Stimulated activated CD4-positive, alpha-beta T cell treated with anti-CD3 and anti-CD28 coated beads, Interleukin-2, amount 100 ng/mL, for 48 hours (primary cell): ENCODE results near the gene FYN.
"Not testable (repeated sequence)": the region's sequence is repeated elsewhere in the genome, so short reads cannot be mapped to it uniquely, and the experiment has no call there.

Source experiments
- DNase-seq, 2 donors: peaks; one replicate each; pipeline ENCODE4 v3.0.0-alpha.2; 2020

The FYN gene

GRCh38 chr6:111696814-111697213 is 176.4 kb downstream of the FYN start:
- no peak for DNase-seq

- no peak for DNase-seq
Observed at GRCh38 chr6:111692327-111693164, 180.7 kb downstream of the FYN start.

- DNase-seq: no peak
Observed at GRCh38 chr6:111691345-111692225, 181.7 kb downstream of the FYN start.

- no peak for DNase-seq
Observed at GRCh38 chr6:111689946-111690345, 183.3 kb downstream of the FYN start.

- DNase-seq: no peak
Observed at GRCh38 chr6:111689419-111689818, 183.8 kb downstream of the FYN start.

GRCh38 chr6:111688331-111688730 is 184.9 kb downstream of the FYN start:
- no peak for DNase-seq

- DNase-seq: no peak
Observed at GRCh38 chr6:111687652-111688051, 185.6 kb downstream of the FYN start.

GRCh38 chr6:111686932-111687266 is 186.4 kb downstream of the FYN start:
- DNase-seq: no peak

GRCh38 chr6:111686249-111686931 is 186.9 kb downstream of the FYN start:
- DNase-seq: no peak

- no peak for DNase-seq
Observed at GRCh38 chr6:111685526-111685925, 187.7 kb downstream of the FYN start.

GRCh38 chr6:111685058-111685457 is 188.2 kb downstream of the FYN start:
- DNase-seq: no peak

GRCh38 chr6:111683749-111684267 is 189.4 kb downstream of the FYN start:
- DNase-seq: no peak

GRCh38 chr6:111683157-111683556 is 190.1 kb downstream of the FYN start:
- no peak for DNase-seq

GRCh38 chr6:111681860-111682259 is 191.4 kb downstream of the FYN start:
- DNase-seq: no peak

GRCh38 chr6:111680811-111681609 is 192.2 kb downstream of the FYN start:
- not testable (repeated sequence) for DNase-seq

GRCh38 chr6:111680015-111680712 is 193.1 kb downstream of the FYN start:
- no peak for DNase-seq

- DNase-seq: no peak
Observed at GRCh38 chr6:111679126-111679858, 194.0 kb downstream of the FYN start.

- DNase-seq: no peak
Observed at GRCh38 chr6:111677249-111677990, 195.8 kb downstream of the FYN start.

- no peak for DNase-seq
Observed at GRCh38 chr6:111676383-111676782, 196.9 kb downstream of the FYN start.

GRCh38 chr6:111674883-111675282 is 198.4 kb downstream of the FYN start:
- no peak for DNase-seq
